NCI-H2227 (cell line): ENCODE data around the gene TMEM17.

ENCODE experiments used
- DNase-seq: peaks from one replicate; lab custom pipeline; 2025; ENCODE audit not compliant: unreplicated experiment; lab: John Stamatoyannopoulos, UW

The TMEM17 gene

GRCh38 chr2:62458206-62458641, 47.8 kb downstream of the TMEM17 start:
- DNase-seq, result no peak

- peak; percentile 49 for DNase-seq
These were observed 48.4 kb downstream of the TMEM17 start for GRCh38 chr2:62457556-62457955.

DNA sequence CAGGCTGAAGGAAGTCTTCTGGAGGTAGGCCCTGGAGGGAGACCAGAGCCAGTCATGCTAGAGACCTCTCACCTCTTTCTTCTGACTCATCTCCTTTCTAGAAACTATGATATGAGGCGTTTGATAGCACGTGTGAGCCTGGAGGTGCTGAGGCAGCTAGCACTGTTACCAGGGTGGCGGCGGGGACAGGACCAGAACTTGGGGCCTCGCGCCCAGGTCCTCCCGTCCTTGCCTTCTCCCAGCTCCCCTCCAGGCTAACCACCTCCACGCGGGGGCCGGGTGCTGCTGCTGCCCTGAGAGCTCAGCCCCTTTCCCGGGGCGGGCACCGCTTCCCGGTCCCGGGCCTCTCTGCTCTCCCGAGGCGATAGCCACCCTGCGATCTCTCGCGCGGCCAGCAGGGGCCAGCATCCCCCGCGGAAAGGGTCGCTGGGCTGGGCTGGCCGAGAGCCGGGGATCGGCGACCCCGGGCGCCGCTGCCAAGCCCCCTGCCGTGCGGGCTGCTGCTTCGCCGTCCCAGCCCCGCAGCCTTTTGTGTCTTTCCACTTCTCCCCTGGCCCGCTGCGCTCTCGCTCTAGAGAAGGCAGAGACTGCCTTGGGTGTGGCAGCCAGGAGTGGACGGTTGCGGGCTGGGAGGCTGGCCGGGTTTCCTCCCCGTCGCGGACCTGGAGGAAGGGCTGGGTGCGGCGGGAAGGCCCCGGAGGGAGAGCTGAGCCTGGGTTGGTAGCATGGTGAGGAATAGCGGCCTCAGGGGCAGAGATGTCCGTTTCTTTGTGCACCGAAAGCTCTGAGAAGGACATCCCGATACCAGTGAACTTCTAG, 49.1 kb downstream of the TMEM17 start:
- DNase-seq, result peak; percentile 87

GRCh38 chr2:62455957-62456692, 49.9 kb downstream of the TMEM17 start:
- DNase-seq, result no peak

DNA sequence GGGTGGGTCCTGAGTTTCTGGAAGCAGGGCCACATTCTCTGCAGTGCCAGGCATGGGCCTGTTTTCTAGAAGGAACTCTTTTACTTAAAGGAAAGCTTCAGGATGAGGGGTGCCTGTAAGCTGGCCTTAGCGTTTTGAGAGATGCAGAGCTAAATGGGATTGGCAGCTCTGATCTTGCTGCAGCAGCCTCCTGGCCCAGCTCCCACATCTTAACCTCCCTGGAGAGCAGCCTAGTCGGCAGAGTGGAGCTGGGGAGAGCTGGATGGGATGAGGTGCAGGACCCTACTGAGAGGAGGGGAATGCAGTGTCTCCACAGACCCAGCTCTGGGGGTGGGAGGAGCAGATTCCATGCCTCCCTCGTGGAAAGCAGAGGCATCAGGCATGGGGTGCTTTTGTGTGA, 52.0 kb downstream of the TMEM17 start:
- DNase-seq, result no peak

DNA sequence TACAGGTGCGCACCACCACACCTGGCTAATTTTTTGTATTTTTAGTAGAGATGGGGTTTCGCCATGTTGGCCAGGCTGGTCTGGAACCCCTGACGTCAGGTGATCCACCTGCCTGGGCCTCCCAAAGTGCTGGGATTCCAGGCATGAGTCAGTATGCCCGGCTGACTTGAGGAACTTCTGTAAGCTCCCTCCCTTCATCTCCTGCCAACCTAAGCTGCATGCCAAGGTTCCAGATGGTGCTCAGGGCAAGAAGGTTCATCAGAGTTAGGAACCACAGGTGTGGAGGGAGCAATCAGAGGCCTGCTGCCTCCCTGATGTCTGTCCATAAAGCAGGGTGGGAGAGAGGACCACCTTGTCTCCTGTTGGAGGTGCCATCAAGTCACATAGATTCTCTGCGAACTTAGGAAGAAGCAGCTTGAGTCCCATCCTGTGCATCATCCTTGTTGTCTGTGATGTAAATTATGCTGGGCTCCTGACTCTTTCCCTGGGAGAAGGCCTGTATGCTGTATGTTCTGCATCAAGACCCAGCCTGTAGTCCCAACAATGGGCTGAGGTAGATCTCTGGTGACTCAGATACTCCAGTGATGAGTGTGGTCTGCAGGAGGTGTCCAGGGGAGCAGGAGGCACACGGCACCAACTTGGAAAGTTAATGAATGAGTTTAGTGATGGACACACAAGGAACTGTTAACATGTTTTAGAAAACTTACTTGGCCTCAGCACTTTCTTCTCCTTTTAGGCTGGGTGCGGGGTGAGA, 53.1 kb downstream of the TMEM17 start:
- DNase-seq, result no peak

DNA sequence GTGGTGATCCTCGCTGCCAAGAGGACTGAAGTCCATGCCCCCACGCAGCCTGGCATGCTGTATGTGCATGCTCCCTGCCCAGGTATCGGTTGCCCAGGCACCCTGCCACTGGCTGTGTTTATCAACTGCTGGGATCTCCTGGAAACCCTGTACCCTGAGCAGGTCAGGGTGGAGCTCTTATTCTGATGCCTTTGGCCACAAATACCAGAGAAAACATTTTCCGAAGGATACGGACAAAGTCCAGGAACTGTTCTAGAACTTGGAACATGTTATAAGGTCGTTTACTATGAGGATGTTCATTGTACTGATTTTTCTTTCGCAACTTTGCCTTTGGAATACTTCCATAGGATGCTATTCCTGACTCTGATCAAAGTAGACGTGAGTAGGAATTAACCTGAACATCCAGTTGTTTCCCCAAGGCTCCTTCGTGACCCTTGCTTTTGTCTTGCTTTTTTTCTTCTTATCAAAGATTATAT, 55.2 kb downstream of the TMEM17 start:
- no peak for DNase-seq
